Ishikawa (cell line): ENCODE results near the gene ARSJ.

Experiments used
- CEBPB ChIP-seq: IDR thresholded peaks from 2 replicates; pipeline ENCODE4 v1.6.1; 2012
- CREB1 ChIP-seq: IDR thresholded peaks from 2 replicates; pipeline ENCODE4 v1.6.1; 2012; ENCODE audit warnings: low read depth
- EGR1 ChIP-seq: IDR thresholded peaks from 2 replicates; pipeline ENCODE4 v1.6.1; 2012
- EP300 ChIP-seq: IDR thresholded peaks from 2 replicates; pipeline ENCODE4 v1.6.1; 2012; ENCODE audit warnings: borderline replicate concordance
- FOXM1 ChIP-seq: IDR thresholded peaks from 2 replicates; pipeline ENCODE4 v1.6.1; 2012; ENCODE audit warnings: low read depth, borderline replicate concordance
- NFIC ChIP-seq: IDR thresholded peaks from 2 replicates; pipeline ENCODE4 v1.6.1; 2012
- RAD21 ChIP-seq: IDR thresholded peaks from 2 replicates; pipeline ENCODE4 v1.6.1; 2012; ENCODE audit warnings: low read depth
- TAF1 ChIP-seq: IDR thresholded peaks from 2 replicates; pipeline ENCODE4 v1.6.1; 2012; ENCODE audit warnings: low read depth, mild to moderate bottlenecking
- TCF12 ChIP-seq: IDR thresholded peaks from 2 replicates; pipeline ENCODE4 v1.6.1; 2012; ENCODE audit warnings: low read depth
- TEAD4 ChIP-seq: IDR thresholded peaks from 2 replicates; pipeline ENCODE4 v1.6.1; 2012
- YY1 ChIP-seq: IDR thresholded peaks from 2 replicates; pipeline ENCODE4 v1.6.1; 2012; ENCODE audit warnings: low read depth
- ZBTB7A ChIP-seq: IDR thresholded peaks from 2 replicates; pipeline ENCODE4 v1.6.1; 2012; ENCODE audit warnings: low read depth
- TF ChIP-seq, protein P1 (sequence below): IDR thresholded peaks from 2 replicates; pipeline ENCODE4 v1.6.1; 2012
- TF ChIP-seq, protein P2 (sequence below): IDR thresholded peaks from 2 replicates; pipeline ENCODE4 v1.6.1; 2012; ENCODE audit warnings: low read depth, mild to moderate bottlenecking
- TF ChIP-seq, protein P3 (sequence below): IDR thresholded peaks from 2 replicates; pipeline ENCODE4 v1.6.1; 2012

Gene ARSJ

DNA sequence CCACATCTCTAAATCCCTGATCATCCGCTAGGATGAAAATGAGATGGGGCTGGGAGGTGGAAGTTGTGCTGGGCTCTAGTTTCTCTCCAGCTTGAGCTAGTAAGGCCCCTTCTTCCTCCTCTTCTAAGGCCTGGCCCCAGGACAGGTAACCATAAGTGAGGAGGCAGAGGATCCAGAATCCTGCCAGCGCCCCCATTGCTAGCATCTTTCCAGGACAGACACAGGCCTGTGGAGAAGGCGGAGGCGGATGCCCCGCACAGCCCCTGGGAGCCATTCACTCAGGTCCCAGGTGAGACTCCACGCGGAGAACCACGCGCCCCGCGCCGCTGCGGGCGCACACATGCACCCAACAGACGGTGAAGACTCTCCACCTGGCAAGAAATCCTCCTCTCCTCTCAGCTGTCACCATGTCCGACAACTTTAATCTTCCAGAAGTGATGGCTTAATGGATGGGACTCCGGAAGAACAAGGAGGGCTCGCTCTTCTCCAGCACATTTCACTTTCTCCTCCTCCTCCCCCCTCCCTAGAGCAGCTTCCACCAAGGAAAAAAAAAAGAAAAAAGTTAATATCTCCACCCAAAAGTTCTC, 793 bp downstream of the ARSJ start:
- TF ChIP-seq TAF1 (no peak), CREB1 (no peak), TEAD4 (no peak), EP300 (no peak)

DNA sequence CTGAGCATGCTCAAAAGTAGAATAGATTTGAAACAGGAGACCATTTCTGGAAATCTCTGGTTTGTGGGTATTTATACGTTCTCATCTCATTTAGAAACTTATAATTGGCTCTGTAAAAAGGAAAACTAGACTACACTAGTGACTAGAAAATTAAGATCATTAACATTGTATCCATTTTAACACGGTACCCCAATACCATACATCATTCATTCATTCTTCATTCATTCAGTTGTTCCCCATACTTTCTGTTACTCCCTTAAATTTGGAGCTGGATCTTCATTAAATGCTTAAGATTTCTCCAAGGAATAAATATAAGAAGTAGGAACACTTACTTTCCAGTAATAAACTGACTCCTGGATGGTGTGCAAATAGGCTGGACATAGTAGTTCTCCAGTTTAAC, 1.3 kb downstream of the ARSJ start:
- TF ChIP-seq RAD21 (no peak), TCF12 (no peak), EP300 (no peak), TEAD4 (no peak), EGR1 (no peak), NFIC (no peak), FOXM1 (no peak), YY1 (no peak), ZBTB7A (no peak), CREB1 (no peak), CEBPB (no peak), TAF1 (no peak)
- TF ChIP-seq, protein P1, sequence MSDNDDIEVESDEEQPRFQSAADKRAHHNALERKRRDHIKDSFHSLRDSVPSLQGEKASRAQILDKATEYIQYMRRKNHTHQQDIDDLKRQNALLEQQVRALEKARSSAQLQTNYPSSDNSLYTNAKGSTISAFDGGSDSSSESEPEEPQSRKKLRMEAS, result no peak
- TF ChIP-seq, protein P2, sequence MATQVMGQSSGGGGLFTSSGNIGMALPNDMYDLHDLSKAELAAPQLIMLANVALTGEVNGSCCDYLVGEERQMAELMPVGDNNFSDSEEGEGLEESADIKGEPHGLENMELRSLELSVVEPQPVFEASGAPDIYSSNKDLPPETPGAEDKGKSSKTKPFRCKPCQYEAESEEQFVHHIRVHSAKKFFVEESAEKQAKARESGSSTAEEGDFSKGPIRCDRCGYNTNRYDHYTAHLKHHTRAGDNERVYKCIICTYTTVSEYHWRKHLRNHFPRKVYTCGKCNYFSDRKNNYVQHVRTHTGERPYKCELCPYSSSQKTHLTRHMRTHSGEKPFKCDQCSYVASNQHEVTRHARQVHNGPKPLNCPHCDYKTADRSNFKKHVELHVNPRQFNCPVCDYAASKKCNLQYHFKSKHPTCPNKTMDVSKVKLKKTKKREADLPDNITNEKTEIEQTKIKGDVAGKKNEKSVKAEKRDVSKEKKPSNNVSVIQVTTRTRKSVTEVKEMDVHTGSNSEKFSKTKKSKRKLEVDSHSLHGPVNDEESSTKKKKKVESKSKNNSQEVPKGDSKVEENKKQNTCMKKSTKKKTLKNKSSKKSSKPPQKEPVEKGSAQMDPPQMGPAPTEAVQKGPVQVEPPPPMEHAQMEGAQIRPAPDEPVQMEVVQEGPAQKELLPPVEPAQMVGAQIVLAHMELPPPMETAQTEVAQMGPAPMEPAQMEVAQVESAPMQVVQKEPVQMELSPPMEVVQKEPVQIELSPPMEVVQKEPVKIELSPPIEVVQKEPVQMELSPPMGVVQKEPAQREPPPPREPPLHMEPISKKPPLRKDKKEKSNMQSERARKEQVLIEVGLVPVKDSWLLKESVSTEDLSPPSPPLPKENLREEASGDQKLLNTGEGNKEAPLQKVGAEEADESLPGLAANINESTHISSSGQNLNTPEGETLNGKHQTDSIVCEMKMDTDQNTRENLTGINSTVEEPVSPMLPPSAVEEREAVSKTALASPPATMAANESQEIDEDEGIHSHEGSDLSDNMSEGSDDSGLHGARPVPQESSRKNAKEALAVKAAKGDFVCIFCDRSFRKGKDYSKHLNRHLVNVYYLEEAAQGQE, result no peak
- TF ChIP-seq, protein P3, sequence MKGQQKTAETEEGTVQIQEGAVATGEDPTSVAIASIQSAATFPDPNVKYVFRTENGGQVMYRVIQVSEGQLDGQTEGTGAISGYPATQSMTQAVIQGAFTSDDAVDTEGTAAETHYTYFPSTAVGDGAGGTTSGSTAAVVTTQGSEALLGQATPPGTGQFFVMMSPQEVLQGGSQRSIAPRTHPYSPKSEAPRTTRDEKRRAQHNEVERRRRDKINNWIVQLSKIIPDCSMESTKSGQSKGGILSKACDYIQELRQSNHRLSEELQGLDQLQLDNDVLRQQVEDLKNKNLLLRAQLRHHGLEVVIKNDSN, result no peak

DNA sequence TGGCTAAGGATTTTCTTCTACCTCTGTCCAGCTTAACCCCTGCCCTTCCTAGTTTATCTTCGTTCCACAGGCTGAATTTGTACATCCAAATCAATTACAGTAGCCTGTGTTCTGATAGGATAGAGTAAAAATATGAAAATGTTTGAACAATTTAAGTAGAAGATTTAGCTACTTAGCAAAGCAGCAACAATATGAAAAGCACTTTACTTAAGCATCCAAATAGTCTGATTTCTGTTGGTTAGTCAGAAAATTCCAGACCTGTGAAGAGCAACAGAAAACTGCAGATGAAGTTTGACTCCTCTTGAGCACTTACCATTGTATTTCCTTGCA, 2.0 kb downstream of the ARSJ start:
- no peak for TF ChIP-seq ZBTB7A
- TF ChIP-seq, protein P2, result peak; percentile 27; the same call in 1 of the 2 replicates

DNA sequence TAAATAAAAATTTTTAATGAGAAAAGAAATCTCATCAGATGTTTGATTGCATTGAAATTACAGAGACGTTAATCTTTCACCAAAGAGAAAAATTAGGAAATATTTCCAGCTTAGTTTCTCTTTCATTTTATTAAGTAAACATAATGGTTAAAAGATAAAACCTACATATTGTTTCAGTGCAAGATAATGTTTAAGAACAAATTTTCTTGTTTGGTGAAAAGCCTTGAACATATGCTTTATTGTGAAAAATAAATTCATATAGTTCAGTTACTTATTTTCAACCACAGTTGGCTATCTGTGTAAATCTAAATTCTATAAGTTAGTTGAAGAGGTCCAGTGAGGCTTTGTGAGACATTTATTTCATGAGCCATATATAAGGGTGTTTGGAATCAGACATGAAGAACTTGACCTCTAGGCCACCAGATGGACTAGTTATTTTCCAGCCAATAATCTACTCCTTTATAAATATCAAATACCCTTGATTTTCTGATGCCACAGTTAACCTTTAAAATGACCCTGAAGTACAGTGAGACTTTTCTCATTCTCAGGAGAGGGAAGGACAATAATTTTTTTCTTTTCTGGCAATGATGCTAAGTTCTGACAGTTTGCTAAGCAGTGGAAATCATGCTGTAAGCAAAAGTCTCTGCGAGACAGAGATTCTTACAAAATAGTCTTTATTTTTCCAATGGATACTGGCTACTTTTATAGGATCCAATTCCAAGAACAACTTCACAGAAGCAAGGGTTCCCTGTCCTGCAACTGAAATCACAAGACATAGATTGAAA, 2.5 kb downstream of the ARSJ start:
- TF ChIP-seq NFIC, result no peak
- TF ChIP-seq EP300, result no peak
- TF ChIP-seq EGR1, result no peak
- TF ChIP-seq CREB1, result no peak
- TF ChIP-seq, protein P2, result no peak
- no peak for TF ChIP-seq YY1

DNA sequence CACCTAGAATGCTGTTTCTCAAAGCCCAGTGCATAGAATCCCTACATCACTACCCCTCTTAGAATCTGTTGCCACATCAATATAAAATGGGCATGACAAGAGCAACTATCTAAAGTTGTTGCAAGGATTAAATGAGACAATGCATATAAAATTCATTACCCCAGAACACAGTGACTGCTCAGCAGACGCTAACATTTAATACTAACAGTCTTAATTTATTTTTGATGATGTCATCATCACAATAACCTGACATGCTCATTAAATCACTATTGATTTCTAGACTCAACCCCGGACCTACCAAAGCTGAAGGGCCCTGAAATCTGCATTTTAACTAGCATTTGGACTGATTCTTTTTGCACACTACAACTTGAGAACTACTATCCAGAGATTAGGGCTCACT, 3.9 kb downstream of the ARSJ start:
- TF ChIP-seq, protein P3, result no peak
- TF ChIP-seq TAF1 (no peak), NFIC (no peak), ZBTB7A (no peak)
